ENCODE results near the gene COL1A1. TPM values are rescaled to one million over a fixed set of nuclear protein-coding genes. Genes with fewer than 3 reads are reported as not detected.
A peak's percentile ranks its signal among the peaks of the same experiment; 100 is the strongest.

COL1A1 gene
- total RNA-seq, 1 experiment from 2014 or later = 104 TPM

DNA sequence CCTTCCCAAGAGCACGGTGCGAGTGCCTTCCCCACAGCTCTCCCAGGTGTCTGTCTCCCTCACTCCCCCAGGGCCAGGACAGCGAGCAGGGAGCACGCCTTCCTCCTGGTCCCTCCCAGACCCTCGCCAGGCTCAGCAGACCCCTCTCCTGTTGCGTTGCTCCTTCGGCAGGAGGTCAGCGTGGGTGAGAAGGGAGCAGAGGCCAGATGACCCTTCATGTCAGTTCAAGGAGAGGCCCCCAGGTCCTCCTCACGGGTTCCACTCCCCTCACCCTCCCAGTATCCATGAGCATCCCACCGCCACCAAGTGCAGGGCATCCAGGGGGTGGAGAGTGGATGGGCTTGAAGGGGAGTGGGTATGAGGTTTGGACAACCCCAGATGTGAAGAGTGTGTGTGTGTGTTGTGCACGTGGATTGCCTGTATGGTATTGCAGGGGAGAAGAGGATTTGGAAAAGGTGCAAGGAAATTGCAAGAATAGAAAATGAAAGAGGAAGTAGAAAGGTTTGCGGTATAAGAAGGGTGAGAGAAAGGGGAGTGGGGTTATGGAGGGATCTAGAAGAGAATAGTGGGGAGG, 17.9 kb downstream of the COL1A1 start:
- H3K36me3 Mint-ChIP-seq (ENCODE audit: insufficient read depth in 1 of 3, low read depth in 3 of 3) = peaks cover under 1 to 31% (median 31%) of the 10 kb centered on the region in 3 experiments; a peak in 6 of 7 replicates
- WGBS (ENCODE audit: extremely low coverage, insufficient read length, low lambda C conversion rate) = 100% methylated on average over 1 of the region's 12 CpGs

More for the DNA sequence above, 17.9 kb downstream of the COL1A1 start:
- H3K27me3 Mint-ChIP-seq (ENCODE audit: low read depth) = peaks cover 2% of the 10 kb centered on the region; the same call in 1 of the 2 replicates
- Histone ChIP-seq H3K27ac (ENCODE audit: insufficient read length, low read depth, low read length) (no peak overlapping the region), H2BK5ac (ENCODE audit: insufficient read length, low read length) (no peak overlapping the region), H3K18ac (ENCODE audit: insufficient read length, low read depth, low read length) (no peak overlapping the region), H4K91ac (ENCODE audit: insufficient read length, low read depth, low read length) (no peak overlapping the region), H3K9me3 (ENCODE audit: control insufficient read depth, low read depth, low read length) (no peaks in the 10 kb centered on the region), H3K14ac (ENCODE audit: insufficient read depth, low read length) (no peak overlapping the region), H3K4me1 (ENCODE audit: insufficient read depth, low read length) (no peaks in the 10 kb centered on the region; the same call in 1 of the 2 replicates), H2BK12ac (ENCODE audit: insufficient read length, low read depth, low read length) (no peak overlapping the region), H3K79me2 (ENCODE audit: insufficient read depth, low read length) (no peaks in the 10 kb centered on the region), H3K56ac (ENCODE audit: insufficient read length, low read depth, low read length) (no peak overlapping the region), H2AK5ac (ENCODE audit: insufficient read length, low read length) (no peak overlapping the region), H3K27me3 (ENCODE audit: insufficient read depth, low read length) (no peaks in the 10 kb centered on the region), H3T11ph (ENCODE audit: low read length) (no peak overlapping the region), H3K23me2 (ENCODE audit: insufficient read length, low read depth, low read length, poor library complexity, severe bottlenecking) (no peaks in the 10 kb centered on the region), H2BK20ac (ENCODE audit: low read depth, low read length, poor library complexity, severe bottlenecking) (no peak overlapping the region), H3K23ac (ENCODE audit: insufficient read length, low read depth, low read length) (no peak overlapping the region), H3K4ac (ENCODE audit: low read depth, low read length) (no peak overlapping the region), H2BK120ac (ENCODE audit: low read depth, low read length, poor library complexity, severe bottlenecking) (no peak overlapping the region), H3K9ac (ENCODE audit: extremely low read depth, insufficient read length, low read length) (no peak overlapping the region), H4K20me1 (ENCODE audit: control insufficient read depth, insufficient read depth, insufficient read length) (no peaks in the 10 kb centered on the region), H2AFZ (ENCODE audit: low read length) (no peak overlapping the region), H4K8ac (replicated peaks; ENCODE audit: insufficient read length, low read depth, low read length) (no peak overlapping the region), H3K4me2 (ENCODE audit: insufficient read depth, insufficient read length, low read length) (no peak overlapping the region), H4K5ac (ENCODE audit: insufficient read length, low read depth, low read length) (no peak overlapping the region), H2BK15ac (ENCODE audit: low read depth, low read length) (no peak overlapping the region), H3K79me1 (ENCODE audit: insufficient read depth, low read depth, low read length, poor library complexity, severe bottlenecking) (no peaks in the 10 kb centered on the region)
- peaks cover 31 to 43% of the 10 kb centered on the region in 2 experiments for H3K4me1 Mint-ChIP-seq
- TF ChIP-seq, protein P1, sequence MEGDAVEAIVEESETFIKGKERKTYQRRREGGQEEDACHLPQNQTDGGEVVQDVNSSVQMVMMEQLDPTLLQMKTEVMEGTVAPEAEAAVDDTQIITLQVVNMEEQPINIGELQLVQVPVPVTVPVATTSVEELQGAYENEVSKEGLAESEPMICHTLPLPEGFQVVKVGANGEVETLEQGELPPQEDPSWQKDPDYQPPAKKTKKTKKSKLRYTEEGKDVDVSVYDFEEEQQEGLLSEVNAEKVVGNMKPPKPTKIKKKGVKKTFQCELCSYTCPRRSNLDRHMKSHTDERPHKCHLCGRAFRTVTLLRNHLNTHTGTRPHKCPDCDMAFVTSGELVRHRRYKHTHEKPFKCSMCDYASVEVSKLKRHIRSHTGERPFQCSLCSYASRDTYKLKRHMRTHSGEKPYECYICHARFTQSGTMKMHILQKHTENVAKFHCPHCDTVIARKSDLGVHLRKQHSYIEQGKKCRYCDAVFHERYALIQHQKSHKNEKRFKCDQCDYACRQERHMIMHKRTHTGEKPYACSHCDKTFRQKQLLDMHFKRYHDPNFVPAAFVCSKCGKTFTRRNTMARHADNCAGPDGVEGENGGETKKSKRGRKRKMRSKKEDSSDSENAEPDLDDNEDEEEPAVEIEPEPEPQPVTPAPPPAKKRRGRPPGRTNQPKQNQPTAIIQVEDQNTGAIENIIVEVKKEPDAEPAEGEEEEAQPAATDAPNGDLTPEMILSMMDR (conservative IDR thresholded peaks at IDR 0.05) = no peak
- no peak overlapping the region; a peak in 1 of 5 replicates for H3K4me3 Mint-ChIP-seq
- H3K27ac Mint-ChIP-seq = 0 out of 7 replicates have a peak overlapping the region, but pooled peaks of 1 of the 3 experiments have one; percentile 31
- no peaks in the 10 kb centered on the region; a peak in 1 of 5 replicates for H3K9me3 Mint-ChIP-seq
- no peak for DNase-seq

Measured in H9 (cell line).